ENCODE measurements around the gene ARHGAP45. TPM values are rescaled to one million over a fixed set of nuclear protein-coding genes. Genes with fewer than 3 reads are reported as not detected.

ARHGAP45 gene
- total RNA-seq, 2 experiments from 2014 or later: 136 to 150 TPM

DNA sequence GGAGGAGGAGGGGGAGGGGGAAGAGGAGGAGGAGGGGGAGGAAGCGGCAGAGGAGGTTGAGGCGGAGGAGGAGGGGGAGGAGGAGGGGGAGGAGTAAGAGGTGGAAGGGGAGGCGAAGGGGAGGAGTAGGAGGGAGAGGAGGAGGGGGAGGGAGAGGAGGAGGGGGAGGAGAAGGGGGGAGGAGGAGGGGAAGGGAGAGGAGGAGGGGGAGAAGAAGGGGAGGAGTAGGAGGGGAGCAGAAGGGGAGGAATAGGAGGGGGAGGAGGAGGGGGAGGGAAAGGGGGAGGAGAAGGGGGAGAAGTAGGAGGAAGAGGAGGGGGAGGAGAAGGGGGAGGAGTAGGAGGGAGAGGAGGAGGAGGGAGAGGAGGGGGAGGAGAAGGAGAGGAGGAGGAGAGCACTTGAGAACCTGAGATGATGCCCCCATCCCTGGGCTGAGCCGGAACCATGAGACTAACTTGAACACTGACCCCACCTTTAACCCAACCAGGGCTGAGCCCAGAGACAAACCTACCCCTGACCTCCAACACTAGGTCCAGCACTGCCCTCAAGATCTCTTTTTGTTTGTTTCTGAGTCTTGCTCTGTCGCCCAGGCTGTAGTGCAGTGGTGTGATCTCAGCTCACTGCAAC is 14.5 kb upstream of the ARHGAP45 start:
- TF ChIP-seq, protein P1, sequence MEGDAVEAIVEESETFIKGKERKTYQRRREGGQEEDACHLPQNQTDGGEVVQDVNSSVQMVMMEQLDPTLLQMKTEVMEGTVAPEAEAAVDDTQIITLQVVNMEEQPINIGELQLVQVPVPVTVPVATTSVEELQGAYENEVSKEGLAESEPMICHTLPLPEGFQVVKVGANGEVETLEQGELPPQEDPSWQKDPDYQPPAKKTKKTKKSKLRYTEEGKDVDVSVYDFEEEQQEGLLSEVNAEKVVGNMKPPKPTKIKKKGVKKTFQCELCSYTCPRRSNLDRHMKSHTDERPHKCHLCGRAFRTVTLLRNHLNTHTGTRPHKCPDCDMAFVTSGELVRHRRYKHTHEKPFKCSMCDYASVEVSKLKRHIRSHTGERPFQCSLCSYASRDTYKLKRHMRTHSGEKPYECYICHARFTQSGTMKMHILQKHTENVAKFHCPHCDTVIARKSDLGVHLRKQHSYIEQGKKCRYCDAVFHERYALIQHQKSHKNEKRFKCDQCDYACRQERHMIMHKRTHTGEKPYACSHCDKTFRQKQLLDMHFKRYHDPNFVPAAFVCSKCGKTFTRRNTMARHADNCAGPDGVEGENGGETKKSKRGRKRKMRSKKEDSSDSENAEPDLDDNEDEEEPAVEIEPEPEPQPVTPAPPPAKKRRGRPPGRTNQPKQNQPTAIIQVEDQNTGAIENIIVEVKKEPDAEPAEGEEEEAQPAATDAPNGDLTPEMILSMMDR (IDR thresholded peaks at IDR 0.05): no peak
- ATAC-seq (no peak), DNase-seq (no peak)
- Mint-ChIP-seq H3K4me3 (no peak overlapping the region), H3K36me3 (ENCODE audit: low read depth) (peaks cover 22% of the 10 kb centered on the region), H3K27me3 (no peaks in the 10 kb centered on the region), H3K4me1 (ENCODE audit: low read depth) (peaks cover 11% of the 10 kb centered on the region), H3K9me3 (peaks cover 10% of the 10 kb centered on the region), H3K27ac (peak overlapping the region; percentile 10)
- POLR2A ChIA-PET: no interaction called here
- CTCF ChIA-PET: interaction anchor here (2.2 kb wide), 1 partner anchor 12 kb away, joined by 5 read pairs; no protein-coding TSS in a partner anchor
- intact Hi-C loops (cut with micrococcal nuclease): no loop called here

DNA sequence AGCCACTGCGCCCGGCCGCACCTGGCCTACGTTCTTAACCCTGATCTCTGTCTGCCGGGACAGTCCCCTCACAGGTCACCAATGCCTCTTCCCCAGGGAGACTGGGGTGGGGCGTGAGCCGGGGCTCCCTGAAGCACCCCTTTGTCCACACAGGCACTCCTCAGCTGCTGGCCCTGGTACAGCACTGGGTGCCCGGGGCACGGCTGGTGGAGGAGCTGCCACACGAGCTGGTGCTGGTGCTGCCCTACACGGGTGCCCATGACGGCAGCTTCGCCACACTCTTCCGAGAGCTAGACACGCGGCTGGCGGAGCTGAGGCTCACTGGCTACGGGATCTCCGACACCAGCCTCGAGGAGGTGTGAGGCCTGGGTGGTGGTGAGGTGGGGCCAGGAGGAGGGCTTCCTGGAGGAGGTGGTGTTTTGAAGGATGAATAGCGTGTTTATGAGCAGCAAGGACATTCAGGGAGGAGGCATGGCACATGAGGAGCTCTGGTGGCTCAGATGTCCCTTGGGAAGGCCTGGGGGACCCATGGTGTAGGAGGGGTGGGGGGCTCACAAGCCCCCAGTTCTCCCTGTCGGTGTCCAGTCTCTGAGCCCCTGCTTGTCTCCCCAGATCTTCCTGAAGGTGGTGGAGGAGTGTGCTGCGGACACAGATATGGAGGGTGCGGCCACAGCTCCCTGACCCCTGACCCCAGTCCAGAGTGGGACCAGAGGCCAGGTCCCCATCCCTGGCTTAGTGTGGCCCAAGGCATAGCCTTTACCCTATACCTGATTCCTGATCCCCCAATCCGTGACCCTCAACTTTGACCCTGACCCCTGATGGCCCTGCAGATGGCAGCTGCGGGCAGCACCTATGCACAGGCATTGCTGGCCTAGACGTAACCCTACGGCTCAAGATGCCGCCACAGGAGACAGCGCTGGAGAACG is 13.5 kb upstream of the ARHGAP45 start:
- POLR2A ChIA-PET: interaction anchor here (1.5 to 1.6 kb wide), 2 partner anchors 11 to 13 kb away, joined by 3 to 4 read pairs; no protein-coding TSS in a partner anchor

DNA sequence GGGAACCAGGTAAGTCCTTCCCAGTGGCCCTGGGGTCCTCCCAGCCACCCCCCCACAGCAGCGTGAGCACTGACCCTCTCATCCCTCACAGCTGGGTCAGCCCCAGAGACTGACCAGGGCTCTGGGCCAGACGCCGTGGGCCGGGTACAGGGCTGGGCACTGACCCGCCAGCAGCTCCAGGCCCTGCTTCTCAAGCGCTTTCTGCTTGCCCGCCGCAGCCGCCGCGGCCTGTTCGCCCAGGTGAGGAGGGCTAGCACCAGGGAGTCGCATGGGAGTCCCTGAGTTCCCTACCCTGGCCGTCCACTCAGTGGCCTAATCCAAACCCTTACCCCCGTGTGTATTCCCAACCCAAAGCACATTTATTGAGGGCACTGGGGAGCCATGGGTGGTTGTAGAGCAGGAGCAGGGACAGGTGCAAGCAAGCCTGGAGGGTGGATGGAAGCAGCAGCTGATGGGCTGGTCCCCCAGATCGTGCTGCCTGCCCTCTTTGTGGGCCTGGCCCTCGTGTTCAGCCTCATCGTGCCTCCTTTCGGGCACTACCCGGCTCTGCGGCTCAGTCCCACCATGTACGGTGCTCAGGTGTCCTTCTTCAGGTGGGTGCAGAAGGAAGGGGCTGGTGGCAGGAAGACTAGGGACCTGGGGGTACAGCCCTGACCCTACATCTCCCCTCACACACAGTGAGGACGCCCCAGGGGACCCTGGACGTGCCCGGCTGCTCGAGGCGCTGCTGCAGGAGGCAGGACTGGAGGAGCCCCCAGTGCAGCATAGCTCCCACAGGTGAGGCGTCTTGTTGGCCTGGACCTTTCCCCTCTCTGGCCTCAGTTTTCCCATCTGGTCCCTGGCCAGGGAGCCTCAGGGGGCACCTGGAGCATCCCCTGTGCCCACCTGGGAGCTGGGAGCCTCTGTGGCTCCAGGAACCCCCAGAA is 12.6 kb upstream of the ARHGAP45 start:
- DNase-seq (no peak), ATAC-seq (no peak)
- Mint-ChIP-seq H3K27me3 (no peaks in the 10 kb centered on the region), H3K27ac (no peak overlapping the region), H3K4me3 (no peak overlapping the region), H3K9me3 (peaks cover 14% of the 10 kb centered on the region), H3K36me3 (ENCODE audit: low read depth) (peaks cover 31% of the 10 kb centered on the region), H3K4me1 (ENCODE audit: low read depth) (peaks cover 20% of the 10 kb centered on the region)
- TF ChIP-seq, protein P1 (IDR thresholded peaks at IDR 0.05): no peak
- intact Hi-C loops (cut with micrococcal nuclease): no loop called here
- POLR2A ChIA-PET: interaction anchor here (0.6 to 1.6 kb wide), 4 partner anchors 10 to 49 kb away, joined by 3 to 4 read pairs (median 3); partner anchors contain the start of gene GPX4
- CTCF ChIA-PET: interaction anchor here (2.2 kb wide), 1 partner anchor 10 kb away, joined by 5 read pairs; no protein-coding TSS in a partner anchor

More for the DNA sequence above, 13.5 kb upstream of the ARHGAP45 start:
- peaks cover 29% of the 10 kb centered on the region for H3K36me3 Mint-ChIP-seq (ENCODE audit: low read depth)
- intact Hi-C loops (cut with micrococcal nuclease): no loop called here
- H3K27me3 Mint-ChIP-seq: no peaks in the 10 kb centered on the region
- no peak overlapping the region for H3K4me3 Mint-ChIP-seq
- H3K9me3 Mint-ChIP-seq: peaks cover 14% of the 10 kb centered on the region
- TF ChIP-seq, protein P1 (IDR thresholded peaks at IDR 0.05): no peak
- CTCF ChIA-PET: interaction anchor here (2.2 kb wide), 1 partner anchor 11 kb away, joined by 5 read pairs; no protein-coding TSS in a partner anchor
- peaks cover 19% of the 10 kb centered on the region for H3K4me1 Mint-ChIP-seq (ENCODE audit: low read depth)
- no peak overlapping the region for H3K27ac Mint-ChIP-seq
- no peak for DNase-seq
- ATAC-seq: no peak

DNA sequence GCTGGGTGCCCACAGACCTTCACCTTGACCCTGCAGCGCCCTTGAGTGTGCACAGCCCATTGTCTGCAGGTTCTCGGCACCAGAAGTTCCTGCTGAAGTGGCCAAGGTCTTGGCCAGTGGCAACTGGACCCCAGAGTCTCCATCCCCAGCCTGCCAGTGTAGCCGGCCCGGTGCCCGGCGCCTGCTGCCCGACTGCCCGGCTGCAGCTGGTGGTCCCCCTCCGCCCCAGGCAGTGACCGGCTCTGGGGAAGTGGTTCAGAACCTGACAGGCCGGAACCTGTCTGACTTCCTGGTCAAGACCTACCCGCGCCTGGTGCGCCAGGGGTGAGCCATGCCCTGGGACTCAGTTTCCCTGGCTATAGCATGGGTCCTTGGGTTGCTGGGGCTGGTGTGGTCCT is 11.9 kb upstream of the ARHGAP45 start:
- Mint-ChIP-seq H3K9me3 (peaks cover 14% of the 10 kb centered on the region), H3K27ac (no peak overlapping the region), H3K4me3 (no peak overlapping the region), H3K27me3 (no peaks in the 10 kb centered on the region), H3K4me1 (ENCODE audit: low read depth) (peaks cover 20% of the 10 kb centered on the region), H3K36me3 (ENCODE audit: low read depth) (peaks cover 34% of the 10 kb centered on the region)
- DNase-seq (no peak), ATAC-seq (no peak)
- ChIA-PET CTCF (no interaction called here), POLR2A (interaction anchor here (0.6 to 1.9 kb wide), 4 partner anchors 11 to 48 kb away, joined by 3 to 5 read pairs (median 3); partner anchors contain the start of gene GPX4)
- TF ChIP-seq, protein P1 (IDR thresholded peaks at IDR 0.05): no peak
- intact Hi-C loops (cut with micrococcal nuclease): no loop called here

All from activated CD8-positive, alpha-beta T cell treated with anti-CD3 and anti-CD28 coated beads for 36 hours (primary cell).